GM12891 (cell line): ENCODE results near the gene CD84.
A peak's percentile ranks its signal among the peaks of the same experiment; 100 is the strongest.

Source experiments
- PAX5 ChIP-seq: IDR thresholded peaks from 2 replicates; pipeline ENCODE4 v1.6.1; 2011; ENCODE audit warnings: low read length, moderate library complexity, mild to moderate bottlenecking; ENCODE audit not compliant: insufficient read depth, severe bottlenecking
- POLR2A ChIP-seq: IDR thresholded peaks from 2 replicates; pipeline ENCODE4 v1.6.1; 2011; ENCODE audit warnings: low read depth, low read length, control low read depth
- POLR2AphosphoS5 ChIP-seq: IDR thresholded peaks from 2 replicates; pipeline ENCODE4 v1.6.1; 2011; ENCODE audit warnings: low read depth, low read length, control low read depth
- POU2F2 ChIP-seq: IDR thresholded peaks from 2 replicates; pipeline ENCODE4 v1.6.1; 2011; ENCODE audit warnings: low read depth, mild to moderate bottlenecking, control low read depth, low read length, moderate library complexity
- SPI1 ChIP-seq: IDR thresholded peaks from 2 replicates; pipeline ENCODE4 v1.6.1; 2011; ENCODE audit warnings: low read depth, low read length, control low read depth
- TAF1 ChIP-seq: IDR thresholded peaks from 2 replicates; pipeline ENCODE4 v1.6.1; 2011; ENCODE audit warnings: low read depth, low read length, control low read depth

- TF ChIP-seq POLR2A = peak; percentile 44; the same call in 1 of the 2 replicates
- no peak for TF ChIP-seq TAF1
- peak; percentile 72 for TF ChIP-seq POLR2AphosphoS5
- peak; percentile 1 for TF ChIP-seq PAX5
- TF ChIP-seq SPI1 = peak; percentile 99
- TF ChIP-seq POU2F2 = peak; percentile 45; the same call in 1 of the 2 replicates
Observed at GRCh38 chr1:160539990-160540858, 39.1 kb downstream of the CD84 start.
